Measurements from ENCODE around the gene SLC13A3.

DNA sequence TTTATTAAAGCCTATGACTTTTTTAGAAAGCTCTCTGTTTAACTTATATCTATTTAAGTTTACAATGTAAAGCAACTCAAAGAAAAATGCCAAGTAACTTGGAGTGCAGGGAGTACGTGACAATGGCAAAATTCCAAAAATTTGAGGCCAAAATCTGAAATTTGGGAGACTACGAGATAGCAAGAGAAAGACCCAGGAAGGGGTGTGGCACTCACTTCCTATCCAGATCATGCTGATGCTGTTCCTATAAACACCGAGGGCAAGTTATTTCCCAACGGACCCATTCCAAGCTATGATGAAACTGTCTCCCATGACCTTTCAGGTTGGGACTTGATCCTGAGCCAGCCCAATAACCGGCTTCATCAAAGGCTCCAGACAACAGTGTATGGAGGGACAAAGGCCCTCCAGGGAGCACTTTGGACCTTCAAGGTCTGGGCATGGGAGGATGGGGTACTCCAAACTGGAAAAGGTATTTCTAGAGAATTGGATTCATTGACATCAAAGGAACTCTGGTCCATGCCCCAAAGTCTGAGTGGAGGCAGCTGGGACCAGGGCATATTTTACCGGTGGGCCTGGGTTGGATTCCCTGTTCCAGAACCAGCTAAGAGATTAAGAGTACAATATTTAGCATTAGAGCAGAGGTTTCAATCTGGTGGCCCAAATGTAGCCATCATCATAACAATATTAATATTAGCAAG is 15.7 kb upstream of the SLC13A3 start:
- TF ChIP-seq, protein P1, sequence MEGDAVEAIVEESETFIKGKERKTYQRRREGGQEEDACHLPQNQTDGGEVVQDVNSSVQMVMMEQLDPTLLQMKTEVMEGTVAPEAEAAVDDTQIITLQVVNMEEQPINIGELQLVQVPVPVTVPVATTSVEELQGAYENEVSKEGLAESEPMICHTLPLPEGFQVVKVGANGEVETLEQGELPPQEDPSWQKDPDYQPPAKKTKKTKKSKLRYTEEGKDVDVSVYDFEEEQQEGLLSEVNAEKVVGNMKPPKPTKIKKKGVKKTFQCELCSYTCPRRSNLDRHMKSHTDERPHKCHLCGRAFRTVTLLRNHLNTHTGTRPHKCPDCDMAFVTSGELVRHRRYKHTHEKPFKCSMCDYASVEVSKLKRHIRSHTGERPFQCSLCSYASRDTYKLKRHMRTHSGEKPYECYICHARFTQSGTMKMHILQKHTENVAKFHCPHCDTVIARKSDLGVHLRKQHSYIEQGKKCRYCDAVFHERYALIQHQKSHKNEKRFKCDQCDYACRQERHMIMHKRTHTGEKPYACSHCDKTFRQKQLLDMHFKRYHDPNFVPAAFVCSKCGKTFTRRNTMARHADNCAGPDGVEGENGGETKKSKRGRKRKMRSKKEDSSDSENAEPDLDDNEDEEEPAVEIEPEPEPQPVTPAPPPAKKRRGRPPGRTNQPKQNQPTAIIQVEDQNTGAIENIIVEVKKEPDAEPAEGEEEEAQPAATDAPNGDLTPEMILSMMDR (IDR thresholded peaks at IDR 0.05; ENCODE audit: insufficient read depth, low read depth, low read length) = no peak
- TF ChIP-seq EZH2 (IDR thresholded peaks at IDR 0.05; ENCODE audit: insufficient read depth, low read length) = no peak

All from astrocyte (in vitro differentiated cells and primary cell).